Pons (tissue), 1 donor: Measurements from ENCODE around the gene ART4.

ENCODE experiments used
- DNase-seq: peaks from one replicate; pipeline ENCODE4 v3.0.0-alpha.2; 2016; ENCODE audit warnings: low spot score

The ART4 gene

DNA sequence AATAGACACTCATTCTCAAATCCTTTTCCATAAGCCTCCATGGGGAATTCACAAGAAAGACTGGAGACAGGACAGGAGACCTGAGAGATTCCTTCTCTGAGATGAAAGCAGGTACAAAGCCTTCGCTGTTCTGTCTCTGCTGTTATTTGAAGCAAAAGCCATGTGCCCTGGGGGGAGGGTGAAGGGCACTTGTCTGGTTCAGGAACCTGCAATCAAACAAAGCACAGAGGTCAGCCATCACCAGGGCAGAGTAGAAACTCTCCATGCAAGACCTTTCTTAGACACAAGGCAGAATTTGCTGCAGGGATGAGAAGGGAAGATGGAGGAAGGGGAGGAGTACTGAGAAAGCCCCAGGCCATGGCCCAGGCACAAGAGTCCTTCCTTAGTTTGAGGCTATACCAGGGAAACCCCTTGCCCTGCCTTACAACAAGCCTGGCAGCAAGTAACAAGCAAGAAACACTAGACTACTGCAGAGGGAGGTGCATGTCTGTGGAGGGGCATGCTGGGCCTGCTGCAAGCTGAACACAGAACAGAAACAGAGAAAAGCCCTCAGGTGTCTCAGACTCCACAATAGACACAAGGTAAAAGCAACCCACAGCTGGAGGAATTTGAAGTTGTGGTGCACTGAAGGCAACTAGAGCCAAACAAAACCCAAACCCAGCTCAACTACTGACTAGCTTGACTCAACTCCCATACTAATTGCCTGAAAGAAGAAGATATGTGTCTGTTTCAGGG, 7.8 kb upstream of the ART4 start:
- no peak for DNase-seq

DNA sequence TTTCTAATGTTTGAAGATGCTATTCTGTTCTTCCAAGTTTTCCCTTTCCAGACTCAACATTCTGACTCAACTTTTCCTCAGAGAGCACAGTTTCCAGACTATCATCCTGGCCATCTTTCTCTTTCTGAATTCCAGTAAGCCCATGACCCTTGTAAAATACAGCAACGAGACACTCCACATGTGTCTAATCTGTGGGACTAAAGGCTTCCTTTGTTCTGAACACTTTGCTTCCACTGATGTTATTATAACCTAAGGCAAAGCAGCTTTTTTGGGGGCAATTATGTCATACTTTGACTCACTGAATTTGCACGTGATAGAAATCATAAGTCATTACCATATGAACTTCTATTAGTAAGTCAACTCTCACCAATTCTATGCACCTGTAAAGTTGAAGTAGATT, 6.3 kb upstream of the ART4 start:
- DNase-seq = no peak

DNA sequence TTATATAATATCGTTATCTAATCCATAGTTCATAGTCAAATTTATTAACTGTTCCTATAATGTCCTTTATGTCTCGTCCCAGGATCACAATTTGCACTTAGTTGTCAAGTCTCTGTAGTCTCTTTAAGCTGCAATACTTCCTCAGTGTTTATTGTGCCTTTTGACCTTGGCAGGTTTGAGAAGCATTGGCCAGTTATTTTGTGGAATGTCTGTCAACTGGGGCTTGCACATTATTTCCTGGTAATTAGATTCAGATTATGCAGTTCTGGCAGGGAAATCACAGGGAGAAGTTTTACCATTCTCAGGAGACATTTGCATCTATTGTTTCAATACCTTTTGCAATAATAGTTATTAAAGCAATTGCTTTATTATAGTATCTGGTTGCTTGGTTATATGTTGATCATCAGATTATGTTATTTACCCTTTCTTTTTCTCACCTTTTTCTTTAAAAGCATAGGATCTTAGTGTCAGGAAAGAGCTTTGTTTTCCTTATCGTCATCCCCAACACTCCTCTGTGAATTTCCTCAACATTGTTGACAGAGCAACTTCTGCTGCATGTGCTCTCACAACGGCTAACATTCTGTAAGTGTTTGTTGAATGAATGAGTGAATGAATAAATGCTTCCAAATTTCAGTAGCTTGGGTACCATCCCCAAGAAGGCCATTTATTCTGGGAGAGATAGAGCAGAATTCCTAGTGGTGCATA, 3.7 kb upstream of the ART4 start:
- no peak for DNase-seq

DNA sequence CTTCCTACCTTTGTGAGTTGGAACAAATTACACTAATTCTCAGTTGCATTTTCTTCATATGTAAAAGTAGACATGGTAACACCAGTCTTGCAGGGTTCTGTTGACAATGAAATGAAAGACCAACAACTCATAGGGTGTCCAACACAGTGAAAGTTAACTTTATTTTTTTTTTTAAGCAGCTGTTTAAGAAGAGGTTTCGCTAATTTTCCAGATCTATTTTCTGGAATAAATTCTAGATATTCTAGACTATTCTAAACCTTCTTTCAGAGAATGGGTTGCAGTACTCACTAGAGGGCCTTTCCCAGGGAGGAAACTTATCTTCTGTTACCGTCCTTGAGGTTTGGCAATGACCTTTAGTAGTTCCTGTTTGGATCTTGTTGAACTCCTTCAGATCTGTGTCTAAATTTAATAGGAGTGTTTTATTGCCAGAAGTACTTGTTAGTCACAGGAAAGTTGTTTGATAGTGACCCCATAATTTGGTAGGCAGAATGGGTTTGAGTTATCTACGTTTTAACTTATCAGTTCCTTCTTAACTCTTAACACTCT, 2.8 kb upstream of the ART4 start:
- DNase-seq = no peak

DNA sequence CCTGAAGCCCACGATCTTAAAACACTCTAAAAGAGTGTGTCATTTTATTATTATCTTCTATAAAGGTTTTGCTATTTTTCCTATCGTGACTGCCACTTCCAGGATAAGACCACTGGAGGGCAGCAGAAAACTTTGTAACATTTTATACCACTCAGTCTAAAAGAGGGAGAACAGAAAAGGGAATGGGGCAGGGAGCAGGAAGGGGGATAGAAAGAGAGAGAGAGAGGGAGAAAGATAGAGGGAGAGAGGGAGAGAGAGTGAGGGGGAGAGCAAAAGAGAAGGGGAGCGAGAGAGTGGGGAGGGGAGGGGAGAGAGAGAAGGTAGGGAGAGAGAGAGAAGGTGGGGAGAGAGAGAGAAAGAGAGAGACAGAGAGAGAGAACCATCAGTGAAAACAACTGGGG, 2.0 kb upstream of the ART4 start:
- peak; percentile 83 for DNase-seq

DNA sequence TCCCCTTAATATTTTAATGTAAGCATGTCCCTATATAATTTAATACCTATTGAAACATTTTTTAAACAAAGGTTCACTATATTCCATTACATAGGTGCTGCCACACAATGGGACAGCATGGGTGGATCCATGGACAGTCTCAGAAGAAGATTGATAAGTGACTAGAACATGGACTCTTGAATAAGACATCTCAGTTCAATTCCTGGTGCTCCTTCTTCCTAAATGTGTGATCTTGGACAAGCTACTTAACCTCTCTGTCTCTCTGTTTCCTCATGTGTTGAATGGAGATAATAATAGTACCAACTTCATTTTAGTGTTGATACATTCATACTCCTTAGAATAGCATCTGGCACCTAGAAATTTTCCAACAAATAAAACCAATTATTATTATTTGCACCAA, 1.1 kb upstream of the ART4 start:
- DNase-seq = no peak

DNA sequence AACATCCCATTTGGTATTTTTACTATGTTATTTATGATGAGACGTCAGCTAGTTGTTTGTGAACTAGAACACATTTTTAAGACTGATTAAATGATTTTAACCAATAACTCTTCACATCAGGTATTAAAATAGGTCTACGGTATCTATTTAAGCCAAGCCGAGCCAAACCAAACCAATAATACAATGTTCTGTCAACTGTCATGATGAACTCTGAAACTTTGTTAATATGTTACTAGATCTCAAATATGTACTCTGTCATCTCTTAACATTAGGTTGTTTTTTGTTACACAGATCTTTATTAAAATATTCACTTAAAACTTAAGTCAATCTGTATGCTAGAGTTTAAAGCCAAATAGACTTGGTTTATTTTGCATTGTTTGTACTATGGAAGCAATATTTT, 1.0 kb downstream of the ART4 start:
- DNase-seq = no peak

DNA sequence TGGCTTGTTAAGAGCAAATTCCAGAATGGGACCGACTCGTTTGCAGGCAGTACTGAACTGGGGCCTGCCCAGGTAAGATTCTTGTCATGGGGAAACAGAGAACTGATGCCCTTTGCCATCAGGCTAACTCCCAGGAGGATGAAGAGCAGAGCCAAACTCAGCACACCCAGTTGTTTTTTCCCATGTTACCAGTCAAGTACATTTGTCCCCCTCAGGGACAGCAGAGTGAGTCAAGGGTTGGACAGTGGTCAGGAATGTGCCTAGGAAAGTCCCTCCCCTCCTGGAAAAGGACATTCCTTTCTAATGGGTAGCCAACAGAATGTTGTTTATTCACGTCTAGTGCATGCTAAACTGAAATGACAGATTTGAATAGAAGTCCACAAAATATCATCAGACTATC, 1.6 kb downstream of the ART4 start:
- no peak for DNase-seq

DNA sequence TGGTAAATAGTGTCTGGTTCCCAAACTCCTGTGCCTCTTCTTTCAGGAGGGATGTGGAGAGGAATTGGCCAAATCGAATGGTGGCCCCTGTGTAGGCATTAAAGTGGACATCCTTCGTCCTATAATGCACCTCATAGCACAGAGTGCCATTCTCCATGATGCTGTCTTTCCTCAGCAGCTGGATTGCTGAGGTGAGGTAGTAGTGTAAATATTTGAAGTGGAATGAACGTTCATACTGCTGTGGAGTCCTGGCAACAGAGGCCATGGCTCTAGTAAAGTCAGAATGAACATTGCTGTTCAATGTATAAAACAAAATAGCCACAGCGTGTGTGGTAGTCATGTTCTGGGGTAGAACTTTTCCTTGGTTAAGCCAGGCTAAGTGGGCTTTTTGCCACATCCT, 2.7 kb downstream of the ART4 start:
- no peak for DNase-seq

DNA sequence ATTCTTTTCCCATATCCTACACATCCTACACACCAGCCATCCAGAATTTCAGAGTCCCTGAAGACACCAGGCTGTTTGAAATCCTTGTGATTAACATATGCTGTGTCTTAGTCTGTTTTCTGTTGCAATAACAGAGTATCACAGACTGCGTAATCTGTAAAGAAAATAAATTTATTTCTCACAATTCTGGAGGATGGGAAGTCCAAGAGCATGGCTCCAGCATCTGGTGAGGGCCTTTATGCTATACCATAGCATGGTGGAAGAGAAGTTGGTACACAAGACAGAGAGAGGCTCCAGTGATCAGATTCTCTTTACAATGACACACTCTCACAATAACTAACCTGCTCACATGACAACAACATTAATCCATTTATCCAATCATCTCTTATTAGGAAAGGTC, 4.1 kb downstream of the ART4 start:
- no peak for DNase-seq

DNA sequence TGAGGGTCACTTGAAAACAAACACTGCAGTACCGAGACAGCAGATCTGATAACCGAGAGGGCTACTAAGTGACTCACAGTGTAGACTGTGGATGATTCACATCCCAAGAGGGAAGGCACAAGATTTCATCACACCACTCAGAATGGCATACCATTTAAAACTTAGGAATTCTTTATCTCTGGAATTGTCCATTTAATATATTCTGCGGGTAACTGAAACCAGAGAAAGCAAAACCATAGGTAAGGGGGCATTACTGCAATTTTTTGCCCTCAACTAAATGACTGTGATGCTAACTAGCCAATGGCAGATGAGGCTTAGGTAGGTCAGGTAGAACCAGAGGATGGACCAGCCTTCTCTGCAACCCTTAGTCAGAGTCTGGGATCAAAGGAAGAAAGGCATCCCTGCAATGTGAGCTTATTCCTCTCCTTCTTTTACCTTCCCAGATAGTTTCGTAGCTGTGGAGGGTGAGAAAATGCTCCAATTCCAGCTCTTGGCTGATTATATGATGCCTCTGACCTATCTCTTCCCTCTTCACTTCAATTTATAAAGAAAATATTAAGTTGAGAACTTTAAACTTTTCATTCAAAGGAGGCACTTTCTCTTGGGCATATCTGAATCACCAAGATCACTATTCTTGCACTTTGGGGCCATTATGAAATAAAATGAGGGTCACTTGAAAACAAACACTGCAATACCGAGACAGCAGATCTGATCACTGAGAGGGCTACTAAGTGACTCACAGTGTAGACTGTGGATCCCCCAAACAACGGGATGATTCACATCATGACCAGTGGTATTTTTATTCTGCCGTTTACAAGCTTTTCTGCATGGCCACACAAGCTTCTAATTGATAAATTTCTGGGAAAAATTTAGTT, 6.8 kb downstream of the ART4 start:
- no peak for DNase-seq

DNA sequence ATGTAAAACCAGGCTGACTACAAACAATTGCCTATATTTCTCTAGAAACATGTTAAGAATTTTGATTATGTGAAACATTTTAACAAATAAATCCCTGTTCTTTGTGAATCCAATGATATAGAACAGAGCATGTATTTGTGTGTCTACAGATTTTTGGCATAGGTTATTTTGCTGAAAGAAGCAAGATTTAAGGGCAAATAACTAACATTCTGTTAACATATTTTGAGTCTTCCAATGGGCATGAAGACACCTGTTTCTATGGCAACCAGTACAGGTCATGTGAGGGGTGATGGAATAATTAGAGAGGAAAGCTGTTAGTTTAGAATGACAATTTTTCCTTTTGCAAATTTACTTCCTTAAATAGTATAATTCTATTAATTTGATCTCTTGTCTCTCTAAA, 8.8 kb downstream of the ART4 start:
- peak; percentile 46 for DNase-seq

DNA sequence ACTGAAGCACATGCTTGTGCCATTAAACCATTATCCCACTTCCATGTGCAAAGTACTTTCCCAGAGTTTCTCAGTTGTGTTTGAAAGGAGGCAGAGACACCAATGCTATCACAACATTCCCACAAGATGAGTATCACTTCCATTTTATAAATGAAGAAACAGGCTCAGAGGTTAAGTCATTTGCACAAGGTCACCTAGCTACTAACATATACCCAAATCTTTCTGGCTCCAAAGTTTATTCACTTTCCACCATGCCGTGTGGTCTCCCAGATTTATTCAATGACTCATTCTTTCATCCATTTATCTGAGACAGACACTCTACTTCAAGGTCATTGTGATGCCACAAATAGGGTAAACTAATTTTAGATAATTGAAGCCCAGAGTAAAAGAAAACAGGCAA, 9.4 kb downstream of the ART4 start:
- DNase-seq = no peak

DNA sequence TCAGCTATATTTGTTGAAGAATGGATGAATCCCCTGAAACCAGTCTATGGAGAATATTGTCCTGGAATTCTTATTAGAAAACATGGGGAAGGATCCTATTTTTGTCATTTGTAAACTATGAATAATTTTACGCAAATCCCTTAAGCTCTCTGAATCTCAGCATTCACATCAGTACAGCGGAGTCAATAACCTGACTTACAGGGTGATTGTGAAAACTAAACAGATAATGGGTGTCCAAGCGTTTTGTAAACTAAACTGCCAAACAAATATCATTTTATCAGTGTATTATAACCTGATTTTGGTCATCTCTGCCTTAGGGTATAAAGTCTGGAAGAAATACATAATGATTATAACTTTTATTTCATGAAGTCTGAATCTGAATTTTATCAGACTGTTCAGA, 10.0 kb downstream of the ART4 start:
- DNase-seq = no peak

DNA sequence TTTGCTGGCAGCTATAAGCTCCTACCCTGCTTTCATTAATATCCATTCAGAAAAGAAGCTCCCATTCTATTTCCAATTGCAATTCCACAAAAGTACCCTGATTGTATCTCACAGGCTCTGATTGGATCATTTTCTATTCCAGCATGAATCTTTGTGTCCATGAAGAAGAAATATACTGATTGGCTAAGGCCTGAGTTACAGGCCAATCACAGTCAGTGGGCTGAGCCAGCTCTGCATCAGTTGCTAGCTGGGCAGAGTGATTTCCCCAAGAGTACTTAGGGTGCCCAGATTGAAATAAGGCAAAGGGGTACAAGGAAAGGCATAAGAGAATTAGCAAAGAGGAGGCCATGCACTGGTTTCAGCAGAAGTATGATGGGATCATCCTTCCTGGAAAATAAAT, 14.4 kb downstream of the ART4 start:
- DNase-seq = peak; percentile 60

DNA sequence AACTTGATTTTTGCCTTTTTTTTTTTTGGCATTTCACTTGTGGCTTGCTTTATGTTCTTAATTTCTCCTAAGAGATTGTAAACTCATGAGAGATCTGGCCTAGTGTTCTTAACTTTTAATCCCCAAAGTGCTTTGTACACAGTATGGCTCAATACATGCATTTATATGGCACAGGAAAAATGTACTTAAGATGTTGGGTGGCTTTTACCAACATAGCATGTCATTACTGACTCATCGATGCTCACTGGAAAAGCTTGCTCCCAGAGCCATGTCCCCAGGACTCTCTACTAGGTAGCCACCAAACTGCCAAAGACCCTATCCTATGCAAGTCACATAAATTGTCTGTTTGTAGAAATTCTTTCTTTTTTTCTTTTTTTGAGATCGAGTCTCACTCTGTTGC, 16.3 kb downstream of the ART4 start:
- no peak for DNase-seq

DNA sequence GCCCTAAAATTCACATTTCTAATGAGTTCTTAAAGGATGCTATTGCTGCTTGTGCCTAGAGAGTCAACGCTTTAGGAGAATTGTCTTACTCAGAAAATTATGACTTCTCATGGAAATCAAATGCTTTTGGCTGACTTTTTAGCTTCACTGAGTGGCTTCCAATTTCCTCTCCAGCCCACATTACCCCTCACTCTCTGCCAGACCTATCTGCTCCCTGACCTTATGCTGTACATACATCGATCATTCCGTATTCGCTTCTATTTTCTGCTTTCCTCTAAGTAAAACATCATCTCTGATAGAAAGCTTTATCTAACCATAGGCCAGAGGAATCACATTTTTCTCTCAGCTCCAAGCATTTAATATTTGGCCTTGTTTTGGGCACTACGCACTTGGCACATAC, 16.8 kb downstream of the ART4 start:
- DNase-seq = no peak

DNA sequence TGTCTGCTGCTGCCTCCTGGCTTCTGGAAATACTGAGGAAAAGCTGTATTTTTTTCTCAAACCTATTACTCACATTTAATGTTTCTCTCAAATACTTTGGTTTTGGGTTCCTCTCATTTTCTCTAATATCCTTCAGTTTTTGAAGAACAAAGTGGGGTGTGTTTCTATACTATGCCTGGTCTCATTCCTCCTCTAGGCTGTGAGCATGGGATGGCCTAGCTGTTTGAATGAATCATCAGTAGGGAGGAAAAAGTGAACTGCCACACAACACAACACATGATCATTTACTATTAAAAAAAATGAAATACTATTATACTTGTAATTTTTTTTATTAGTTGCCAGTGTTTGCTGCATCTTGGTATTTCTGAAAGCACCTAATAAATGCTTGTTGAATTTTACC, 18.1 kb downstream of the ART4 start:
- no peak for DNase-seq

DNA sequence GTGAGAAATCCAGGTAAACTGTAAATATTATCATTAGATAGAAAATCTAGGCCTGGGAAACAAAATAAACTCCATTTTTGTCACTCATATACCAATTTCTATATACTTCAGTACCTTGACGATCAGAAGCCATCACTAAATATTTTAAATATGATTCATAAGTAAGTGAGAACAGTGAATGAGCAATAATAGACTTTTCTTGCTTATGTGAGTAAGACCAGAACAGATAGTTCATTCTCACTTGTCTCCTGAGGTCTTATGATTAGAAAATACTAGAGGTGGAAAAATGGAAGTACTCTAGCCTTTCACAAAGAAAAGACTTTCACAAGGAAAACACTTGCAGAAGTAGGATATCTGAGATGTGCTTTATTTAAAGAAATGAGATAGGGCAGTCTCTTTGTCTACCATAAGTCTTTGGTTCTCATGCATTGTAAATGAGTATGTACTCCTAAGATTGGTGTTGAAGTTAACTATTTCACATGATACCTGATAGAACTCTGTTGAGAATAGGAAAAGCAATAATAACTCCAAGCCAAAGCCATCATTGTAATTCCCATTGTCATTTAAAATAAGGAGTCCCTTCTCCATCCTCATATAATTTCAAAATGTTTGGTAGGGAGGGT, 19.2 kb downstream of the ART4 start:
- no peak for DNase-seq

DNA sequence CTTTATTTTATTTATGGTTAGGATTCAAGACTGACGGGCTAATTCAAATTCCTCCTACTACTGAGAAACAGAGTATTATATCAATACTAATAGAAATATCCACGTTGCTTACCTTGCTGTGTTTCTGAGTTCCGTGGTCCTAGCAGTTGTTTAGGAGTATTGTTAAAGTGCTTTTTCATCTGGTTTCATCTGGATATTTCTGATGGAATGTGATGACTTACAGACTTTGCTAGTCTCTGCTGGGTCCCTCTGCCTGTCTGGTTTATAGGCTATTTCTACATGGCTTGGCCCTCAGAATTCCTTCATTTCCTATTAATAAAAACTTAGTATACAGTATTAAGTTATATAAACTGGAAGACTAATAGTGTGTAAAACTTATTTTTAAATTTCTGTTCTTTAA, 29.3 kb downstream of the ART4 start, which contains the start of gene SMCO3:
SMCO3 (minus strand) TSS at position 169 of the 400 bp plus-strand sequence. CDS start 7,502 bp downstream, outside the sequence.
- no peak for DNase-seq

DNA sequence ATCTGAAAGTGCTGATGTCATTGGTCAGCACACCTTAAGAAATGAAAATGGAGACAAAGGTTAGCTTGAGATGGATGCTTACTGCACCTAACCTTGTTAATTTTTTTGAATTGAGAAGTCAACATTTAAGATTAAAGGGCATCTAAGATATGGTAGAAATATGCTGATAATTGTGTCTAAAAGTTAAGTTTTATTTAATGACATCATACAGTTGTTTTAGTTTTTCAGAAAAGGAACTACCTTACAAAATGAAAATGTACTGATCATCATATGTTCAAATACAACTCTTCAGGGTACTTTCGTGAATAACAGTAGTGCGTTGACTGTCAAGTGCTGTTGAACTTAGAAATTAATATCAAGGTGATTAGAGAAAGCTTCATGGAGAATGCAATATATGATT, 31.8 kb downstream of the ART4 start:
- DNase-seq = no peak

DNA sequence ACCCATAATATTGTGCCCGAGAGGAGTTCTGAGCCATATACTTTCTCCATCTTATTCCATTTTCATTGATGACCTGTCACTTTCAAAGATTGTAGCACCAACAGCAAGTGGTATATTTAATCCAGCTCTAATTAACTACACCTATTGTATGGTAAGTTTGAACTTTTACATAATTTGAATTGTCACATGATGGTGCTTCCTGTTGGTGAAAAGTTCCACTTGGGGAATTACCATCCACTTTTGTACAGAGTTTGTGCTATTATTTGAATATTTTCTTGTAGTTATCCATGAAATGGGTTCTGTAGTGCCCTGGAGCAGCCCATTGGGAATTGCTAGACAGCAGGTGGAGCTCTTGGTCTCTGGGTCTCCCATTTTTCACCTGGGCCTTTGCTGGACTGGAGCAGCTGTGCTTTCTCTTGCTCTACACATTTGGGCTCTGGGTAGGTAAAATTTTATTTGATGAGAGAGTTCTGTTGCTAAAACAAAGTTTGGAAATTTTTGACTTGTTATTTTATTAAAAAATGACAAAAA, 32.3 kb downstream of the ART4 start:
- no peak for DNase-seq
